HepG2 (cell line): ENCODE measurements around the gene TNFRSF6B. TPM values are rescaled to one million over a fixed set of nuclear protein-coding genes. Genes with fewer than 3 reads are reported as not detected.

Experiments
- DMAP1 ChIP-seq: IDR thresholded peaks from 2 replicates; pipeline ENCODE4 v1.6.1; 2016
- ETS1 ChIP-seq: sonication (generic); formaldehyde crosslinking; IDR thresholded peaks from 2 replicates; pipeline ENCODE4 v1.4.0; 2020; ENCODE audit warnings: missing genetic modification reagents
- GATAD2A ChIP-seq: IDR thresholded peaks from 2 replicates; pipeline ENCODE4 v1.6.1; 2016
- KMT2B ChIP-seq: IDR thresholded peaks from 2 replicates; pipeline ENCODE4 v1.6.1; 2016; ENCODE audit warnings: missing genetic modification reagents, missing compliant biosample characterization
- PAF1 ChIP-seq: IDR thresholded peaks from 2 replicates; pipeline ENCODE4 v1.6.1; 2016; ENCODE audit warnings: missing genetic modification reagents, missing compliant biosample characterization
- RBFOX2 ChIP-seq: fragments of 200-400 bp; formaldehyde crosslinking; IDR thresholded peaks from 2 replicates; pipeline ENCODE4 v1.6.1; 2017; ENCODE audit warnings: low read depth, mild to moderate bottlenecking, low read length
- SMC3 ChIP-seq: IDR thresholded peaks from 2 replicates; pipeline ENCODE4 v1.6.1; 2011; ENCODE audit warnings: low read length, improper control_type of control experiment
- SNAPC4 ChIP-seq: sonication (generic); formaldehyde crosslinking; IDR thresholded peaks from 2 replicates; pipeline ENCODE4 v1.4.0; 2020; ENCODE audit warnings: mild to moderate bottlenecking, missing genetic modification reagents
- ZBTB34 ChIP-seq: sonication (generic); formaldehyde crosslinking; IDR thresholded peaks from 2 replicates; pipeline ENCODE4 v1.8.0; 2022; ENCODE audit warnings: mild to moderate bottlenecking, missing genetic modification reagents
- ZBTB7B ChIP-seq: sonication (generic); formaldehyde crosslinking; IDR thresholded peaks from 2 replicates; pipeline ENCODE4 v1.4.0; 2020; ENCODE audit warnings: missing genetic modification reagents
- ZNF510 ChIP-seq: sonication (generic); formaldehyde crosslinking; IDR thresholded peaks from 2 replicates; pipeline ENCODE4 v1.4.0; 2020; ENCODE audit warnings: low read depth, mild to moderate bottlenecking, missing genetic modification reagents
- ZNF800 ChIP-seq: sonication (generic); formaldehyde crosslinking; IDR thresholded peaks from 2 replicates; pipeline ENCODE4 v1.4.0; 2020; ENCODE audit warnings: missing genetic modification reagents
- ZSCAN5A ChIP-seq: sonication (generic); formaldehyde crosslinking; IDR thresholded peaks from 2 replicates; pipeline ENCODE4 v1.8.0; 2022; ENCODE audit warnings: mild to moderate bottlenecking, missing genetic modification reagents, borderline replicate concordance
- polyA plus RNA-seq, 8 experiments: library from polyadenylated mRNA; depleted of rRNA in 3 of 8; stranded (reverse) in 7 of 8; unstranded in 1 of 8; fragments of >200 nt; fragmentation: Illumina TruSeq in 4 of 8; extraction: Trizol in 4 of 8; gene quantifications; 2 replicates each; pipeline versions ENCODE4 v1.2.1 to v1.2.3, GENCODE V29; 2011 to 2016; ENCODE audit warnings: low read depth in 4 of 8, missing spikeins in 1 of 8, mixed read lengths in 1 of 8; ENCODE audit not compliant: insufficient read depth in 1 of 8
- total RNA-seq, 5 experiments: library from RNA; depleted of rRNA; stranded (reverse); fragments of >200 nt; fragmentation: Illumina TruSeq; extraction: Trizol; gene quantifications; 2 replicates each; pipeline ENCODE4 v1.2.3, GENCODE V29; 2016; ENCODE audit warnings: low read depth in 1 of 5

Gene TNFRSF6B
- total and polyA plus RNA-seq, 2 of the 13 experiments (the other 11 are each of a cell fraction or from before 2014, with no cell fraction given): 0.24 TPM; not detected in 1

- peak; percentile 84 for TF ChIP-seq GATAD2A (CRISPR knock-in tag)
- no peak for TF ChIP-seq ZBTB34 (CRISPR knock-in tag)
- TF ChIP-seq ZBTB7B (CRISPR knock-in tag): peak; percentile 88
- TF ChIP-seq ZNF800 (CRISPR knock-in tag): peak; percentile 93
- TF ChIP-seq SNAPC4 (CRISPR knock-in tag): 0 out of 2 replicates have a peak, but pooled peaks have one; percentile 72
- peak; percentile 92 for TF ChIP-seq ZNF510 (CRISPR knock-in tag)
- TF ChIP-seq SMC3: no peak
- peak; percentile 95 for TF ChIP-seq KMT2B
- TF ChIP-seq ETS1 (CRISPR knock-in tag): peak; percentile 94; the same call in 1 of the 2 replicates
- 0 out of 2 replicates have a peak, but pooled peaks have one; percentile 62 for TF ChIP-seq ZSCAN5A (CRISPR knock-in tag)
- TF ChIP-seq RBFOX2: peak; percentile 55; the same call in 1 of the 2 replicates
- TF ChIP-seq PAF1 (CRISPR knock-in tag): no peak
- peak; percentile 70; the same call in 1 of the 2 replicates for TF ChIP-seq DMAP1 (CRISPR knock-in tag)
Measured at GRCh38 chr20:63653041-63653973, 43.1 kb upstream of the TNFRSF6B start, which contains the start of gene STMN3 (continued).
